Fibroblast of lung (primary cell): Measurements from ENCODE around the gene FBXO39.
"Not testable (repeated sequence)": the region's sequence is repeated elsewhere in the genome, so short reads cannot be mapped to it uniquely, and the experiment has no call there.

Experiments used
- EZH2 ChIP-seq: IDR thresholded peaks from 2 replicates; pipeline ENCODE4 v1.5.1; 2012; ENCODE audit warnings: low read length, control low read depth, mild to moderate bottlenecking; ENCODE audit errors: missing control alignments
- TF ChIP-seq, protein P1 (sequence below), 2 donors: IDR thresholded peaks in 1 of 2; conservative IDR thresholded peaks in 1 of 2; 1 replicate in 1 of 2; 2 replicates in 1 of 2; pipeline ENCODE4 v1.5.1; 2011 to 2012; ENCODE audit warnings: low read length in 2 of 2, control low read depth in 1 of 2, inconsistent platforms in 1 of 2, low read depth in 1 of 2, mild to moderate bottlenecking in 1 of 2

DNA sequence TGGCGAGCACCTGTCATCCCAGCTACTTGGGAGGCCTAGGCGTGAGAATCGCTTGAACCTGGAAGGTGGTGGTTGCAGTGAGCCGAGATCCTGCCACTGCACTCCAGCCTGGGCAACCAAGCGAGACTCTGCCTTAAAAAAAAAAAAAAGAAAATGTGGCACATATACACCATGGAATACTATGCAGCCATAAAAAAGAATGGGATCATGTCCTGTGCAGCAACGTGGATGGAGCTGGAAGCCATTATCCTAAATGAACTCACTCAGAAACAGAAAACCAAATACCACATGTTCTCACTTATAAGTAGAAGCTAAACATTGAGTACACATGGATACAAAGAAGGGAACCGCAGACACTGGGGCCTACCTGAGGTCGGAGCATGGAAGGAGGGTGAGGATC is 1.1 kb upstream of the FBXO39 start:
- not testable (repeated sequence) for TF ChIP-seq EZH2
- TF ChIP-seq, protein P1, sequence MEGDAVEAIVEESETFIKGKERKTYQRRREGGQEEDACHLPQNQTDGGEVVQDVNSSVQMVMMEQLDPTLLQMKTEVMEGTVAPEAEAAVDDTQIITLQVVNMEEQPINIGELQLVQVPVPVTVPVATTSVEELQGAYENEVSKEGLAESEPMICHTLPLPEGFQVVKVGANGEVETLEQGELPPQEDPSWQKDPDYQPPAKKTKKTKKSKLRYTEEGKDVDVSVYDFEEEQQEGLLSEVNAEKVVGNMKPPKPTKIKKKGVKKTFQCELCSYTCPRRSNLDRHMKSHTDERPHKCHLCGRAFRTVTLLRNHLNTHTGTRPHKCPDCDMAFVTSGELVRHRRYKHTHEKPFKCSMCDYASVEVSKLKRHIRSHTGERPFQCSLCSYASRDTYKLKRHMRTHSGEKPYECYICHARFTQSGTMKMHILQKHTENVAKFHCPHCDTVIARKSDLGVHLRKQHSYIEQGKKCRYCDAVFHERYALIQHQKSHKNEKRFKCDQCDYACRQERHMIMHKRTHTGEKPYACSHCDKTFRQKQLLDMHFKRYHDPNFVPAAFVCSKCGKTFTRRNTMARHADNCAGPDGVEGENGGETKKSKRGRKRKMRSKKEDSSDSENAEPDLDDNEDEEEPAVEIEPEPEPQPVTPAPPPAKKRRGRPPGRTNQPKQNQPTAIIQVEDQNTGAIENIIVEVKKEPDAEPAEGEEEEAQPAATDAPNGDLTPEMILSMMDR (conservative IDR thresholded peaks at IDR 0.05 in 1 of 2, IDR thresholded peaks at IDR 0.05 in 1 of 2; ENCODE audit: low read depth in 1 of 2, low read length in 2 of 2): not testable (repeated sequence)
